ENCODE measurements around the gene TPX2. TPM values are rescaled to one million over a fixed set of nuclear protein-coding genes. Genes with fewer than 3 reads are reported as not detected.

TPX2 gene
- total RNA-seq, 1 donor from 2014 or later = 44.7 TPM

- Mint-ChIP-seq H3K36me3 (ENCODE audit: unreplicated experiment) (no peaks in the 10 kb centered on the region), H3K9me3 (ENCODE audit: unreplicated experiment) (peaks cover 4% of the 10 kb centered on the region), H3K27ac (ENCODE audit: unreplicated experiment) (no peak overlapping the region), H3K27me3 (ENCODE audit: unreplicated experiment) (peaks cover 2% of the 10 kb centered on the region), H3K4me1 (ENCODE audit: low read depth, unreplicated experiment) (peaks cover 25% of the 10 kb centered on the region), H3K4me3 (ENCODE audit: unreplicated experiment) (no peak overlapping the region)
- DNase-seq = peak; percentile 28
- TF ChIP-seq, protein P1, sequence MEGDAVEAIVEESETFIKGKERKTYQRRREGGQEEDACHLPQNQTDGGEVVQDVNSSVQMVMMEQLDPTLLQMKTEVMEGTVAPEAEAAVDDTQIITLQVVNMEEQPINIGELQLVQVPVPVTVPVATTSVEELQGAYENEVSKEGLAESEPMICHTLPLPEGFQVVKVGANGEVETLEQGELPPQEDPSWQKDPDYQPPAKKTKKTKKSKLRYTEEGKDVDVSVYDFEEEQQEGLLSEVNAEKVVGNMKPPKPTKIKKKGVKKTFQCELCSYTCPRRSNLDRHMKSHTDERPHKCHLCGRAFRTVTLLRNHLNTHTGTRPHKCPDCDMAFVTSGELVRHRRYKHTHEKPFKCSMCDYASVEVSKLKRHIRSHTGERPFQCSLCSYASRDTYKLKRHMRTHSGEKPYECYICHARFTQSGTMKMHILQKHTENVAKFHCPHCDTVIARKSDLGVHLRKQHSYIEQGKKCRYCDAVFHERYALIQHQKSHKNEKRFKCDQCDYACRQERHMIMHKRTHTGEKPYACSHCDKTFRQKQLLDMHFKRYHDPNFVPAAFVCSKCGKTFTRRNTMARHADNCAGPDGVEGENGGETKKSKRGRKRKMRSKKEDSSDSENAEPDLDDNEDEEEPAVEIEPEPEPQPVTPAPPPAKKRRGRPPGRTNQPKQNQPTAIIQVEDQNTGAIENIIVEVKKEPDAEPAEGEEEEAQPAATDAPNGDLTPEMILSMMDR (IDR thresholded peaks at IDR 0.05; ENCODE audit: partially characterized antibody, unreplicated experiment) = no peak
Measured at GRCh38 chr20:31815408-31816188, 76.5 kb downstream of the TPX2 start.

DNA sequence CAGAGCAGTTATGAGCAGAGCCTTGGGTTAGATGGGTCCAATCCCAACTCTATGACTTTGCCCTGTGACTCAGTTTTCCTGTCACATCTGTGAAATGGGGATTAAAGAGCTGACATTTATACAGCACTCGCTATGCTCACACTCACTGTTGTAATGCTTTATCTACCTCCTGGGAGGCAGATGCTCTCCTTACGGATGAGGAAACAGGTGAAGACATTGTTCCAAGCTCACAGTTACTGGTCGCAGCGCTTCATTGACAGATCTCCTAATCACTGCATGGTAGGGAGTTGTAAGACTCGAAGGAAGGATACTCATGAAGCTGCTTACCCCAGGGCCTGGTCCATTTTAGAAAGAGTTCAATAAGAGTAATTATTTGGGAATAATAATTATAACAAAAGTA is 77.1 kb downstream of the TPX2 start:
- H3K4me3 Mint-ChIP-seq (ENCODE audit: unreplicated experiment) = no peak overlapping the region
- no peaks in the 10 kb centered on the region for H3K36me3 Mint-ChIP-seq (ENCODE audit: unreplicated experiment)
- H3K27ac Mint-ChIP-seq (ENCODE audit: unreplicated experiment) = no peak overlapping the region
- TF ChIP-seq, protein P1 (IDR thresholded peaks at IDR 0.05; ENCODE audit: partially characterized antibody, unreplicated experiment) = peak; percentile 10
- peaks cover 4% of the 10 kb centered on the region for H3K9me3 Mint-ChIP-seq (ENCODE audit: unreplicated experiment)
- no peak for DNase-seq
- peaks cover 26% of the 10 kb centered on the region for H3K4me1 Mint-ChIP-seq (ENCODE audit: low read depth, unreplicated experiment)
- peaks cover 2% of the 10 kb centered on the region for H3K27me3 Mint-ChIP-seq (ENCODE audit: unreplicated experiment)

GRCh38 chr20:31817461-31817860 is 78.4 kb downstream of the TPX2 start:
- H3K27me3 Mint-ChIP-seq (ENCODE audit: unreplicated experiment) = peaks cover 4% of the 10 kb centered on the region
- H3K27ac Mint-ChIP-seq (ENCODE audit: unreplicated experiment) = no peak overlapping the region
- H3K36me3 Mint-ChIP-seq (ENCODE audit: unreplicated experiment) = no peaks in the 10 kb centered on the region
- TF ChIP-seq, protein P1 (IDR thresholded peaks at IDR 0.05; ENCODE audit: partially characterized antibody, unreplicated experiment) = no peak
- peak; percentile 9 for DNase-seq
- peaks cover 21% of the 10 kb centered on the region for H3K4me1 Mint-ChIP-seq (ENCODE audit: low read depth, unreplicated experiment)
- H3K4me3 Mint-ChIP-seq (ENCODE audit: unreplicated experiment) = no peak overlapping the region
- peaks cover 4% of the 10 kb centered on the region for H3K9me3 Mint-ChIP-seq (ENCODE audit: unreplicated experiment)

- no peak overlapping the region for H3K4me3 Mint-ChIP-seq (ENCODE audit: unreplicated experiment)
- H3K4me1 Mint-ChIP-seq (ENCODE audit: low read depth, unreplicated experiment) = peaks cover 18% of the 10 kb centered on the region
- peaks cover 2% of the 10 kb centered on the region for H3K9me3 Mint-ChIP-seq (ENCODE audit: unreplicated experiment)
- TF ChIP-seq, protein P1 (IDR thresholded peaks at IDR 0.05; ENCODE audit: partially characterized antibody, unreplicated experiment) = no peak
- peaks cover 4% of the 10 kb centered on the region for H3K27me3 Mint-ChIP-seq (ENCODE audit: unreplicated experiment)
- peak; percentile 25 for DNase-seq
- H3K36me3 Mint-ChIP-seq (ENCODE audit: unreplicated experiment) = no peaks in the 10 kb centered on the region
- no peak overlapping the region for H3K27ac Mint-ChIP-seq (ENCODE audit: unreplicated experiment)
Measured at GRCh38 chr20:31818376-31818908, 79.4 kb downstream of the TPX2 start.

Measured in glutamatergic neuron (in vitro differentiated cells).